Measurements from ENCODE around the gene SERPINA5.
"Not testable (repeated sequence)": the region's sequence is repeated elsewhere in the genome, so short reads cannot be mapped to it uniquely, and the experiment has no call there.

SERPINA5 gene

GRCh38 chr14:94575730-94576585, 5.3 kb upstream of the SERPINA5 start:
- DNase-seq (ENCODE audit: low read depth in 3 of 3), result no peak

GRCh38 chr14:94577472-94577871, 3.8 kb upstream of the SERPINA5 start:
- DNase-seq (ENCODE audit: low read depth in 3 of 3), result not testable (repeated sequence)

- no peak for DNase-seq (ENCODE audit: low read depth in 3 of 3)
These were observed 2.5 kb upstream of the SERPINA5 start for GRCh38 chr14:94578712-94579111.

- DNase-seq (ENCODE audit: low read depth in 3 of 3), result no peak
These were observed 1.0 kb downstream of the SERPINA5 start for GRCh38 chr14:94582199-94582750.

GRCh38 chr14:94582851-94583250, 1.6 kb downstream of the SERPINA5 start:
- no peak for DNase-seq (ENCODE audit: low read depth in 3 of 3)

GRCh38 chr14:94583557-94583956, 2.3 kb downstream of the SERPINA5 start:
- DNase-seq (ENCODE audit: low read depth in 3 of 3), result no peak

- DNase-seq (ENCODE audit: low read depth in 3 of 3), result no peak
These were observed 3.5 kb downstream of the SERPINA5 start for GRCh38 chr14:94584591-94585280.

GRCh38 chr14:94586635-94587034, 5.4 kb downstream of the SERPINA5 start:
- DNase-seq (ENCODE audit: low read depth in 3 of 3), result no peak

GRCh38 chr14:94588311-94588710, 7.1 kb downstream of the SERPINA5 start:
- DNase-seq (ENCODE audit: low read depth in 3 of 3), result no peak

- no peak for DNase-seq (ENCODE audit: low read depth in 3 of 3)
These were observed 9.8 kb downstream of the SERPINA5 start for GRCh38 chr14:94591073-94591472.

- DNase-seq (ENCODE audit: low read depth in 3 of 3), result no peak
These were observed 10.6 kb downstream of the SERPINA5 start for GRCh38 chr14:94591871-94592270.

- no peak for DNase-seq (ENCODE audit: low read depth in 3 of 3)
These were observed 11.2 kb downstream of the SERPINA5 start for GRCh38 chr14:94592457-94592856.

GRCh38 chr14:94593376-94593748, 12.1 kb downstream of the SERPINA5 start:
- DNase-seq (ENCODE audit: low read depth in 3 of 3), result no peak

GRCh38 chr14:94593749-94594431, 12.7 kb downstream of the SERPINA5 start:
- DNase-seq (ENCODE audit: low read depth in 3 of 3), result no peak

- DNase-seq (ENCODE audit: low read depth in 3 of 3), result no peak
These were observed 13.2 kb downstream of the SERPINA5 start for GRCh38 chr14:94594441-94594840.

GRCh38 chr14:94595912-94596311, 14.7 kb downstream of the SERPINA5 start:
- no peak for DNase-seq (ENCODE audit: low read depth in 3 of 3)

GRCh38 chr14:94596361-94596760, 15.1 kb downstream of the SERPINA5 start:
- DNase-seq (ENCODE audit: low read depth in 3 of 3), result no peak

GRCh38 chr14:94597788-94598187, 16.6 kb downstream of the SERPINA5 start:
- DNase-seq (ENCODE audit: low read depth in 3 of 3), result no peak

GRCh38 chr14:94598506-94598815, 17.2 kb downstream of the SERPINA5 start:
- no peak for DNase-seq (ENCODE audit: low read depth in 3 of 3)

- no peak for DNase-seq (ENCODE audit: low read depth in 3 of 3)
These were observed 17.8 kb downstream of the SERPINA5 start for GRCh38 chr14:94598816-94599655.

- DNase-seq (ENCODE audit: low read depth in 3 of 3), result no peak
These were observed 18.4 kb downstream of the SERPINA5 start for GRCh38 chr14:94599656-94600004.

GRCh38 chr14:94600148-94600545, 18.9 kb downstream of the SERPINA5 start:
- no peak for DNase-seq (ENCODE audit: low read depth in 3 of 3)
